ENCODE data around the gene RLBP1.

The RLBP1 gene

GRCh38 chr15:89177116-89177515 lies 44.3 kb downstream of the RLBP1 start:
- no peak overlapping the region for H3K4me3 Mint-ChIP-seq

GRCh38 chr15:89175617-89176191 lies 45.7 kb downstream of the RLBP1 start:
- Mint-ChIP-seq H3K4me3 (no peak overlapping the region), H3K27ac (peak overlapping the region; percentile 70), H3K27me3 (no peaks in the 10 kb centered on the region), H3K4me1 (ENCODE audit: low read depth) (peaks cover 22% of the 10 kb centered on the region), H3K9me3 (ENCODE audit: low read depth) (no peaks in the 10 kb centered on the region), H3K36me3 (peaks cover 9% of the 10 kb centered on the region)

More at GRCh38 chr15:89177116-89177515, 44.3 kb downstream of the RLBP1 start:
- Mint-ChIP-seq H3K9me3 (ENCODE audit: low read depth) (no peaks in the 10 kb centered on the region), H3K4me1 (ENCODE audit: low read depth) (peaks cover 22% of the 10 kb centered on the region), H3K27me3 (no peaks in the 10 kb centered on the region), H3K36me3 (peaks cover 12% of the 10 kb centered on the region), H3K27ac (no peak overlapping the region)

- H3K9me3 Mint-ChIP-seq (ENCODE audit: low read depth): no peaks in the 10 kb centered on the region
- H3K27ac Mint-ChIP-seq: peak overlapping the region; percentile 43
- peaks cover 9% of the 10 kb centered on the region for H3K36me3 Mint-ChIP-seq
- H3K4me3 Mint-ChIP-seq: no peak overlapping the region
- H3K27me3 Mint-ChIP-seq: no peaks in the 10 kb centered on the region
- H3K4me1 Mint-ChIP-seq (ENCODE audit: low read depth): peaks cover 16% of the 10 kb centered on the region
Measured at GRCh38 chr15:89174476-89174875, 46.9 kb downstream of the RLBP1 start.

GRCh38 chr15:89172921-89173320 lies 48.5 kb downstream of the RLBP1 start:
- no peak overlapping the region for H3K27ac Mint-ChIP-seq
- H3K36me3 Mint-ChIP-seq: peaks cover 9% of the 10 kb centered on the region
- H3K9me3 Mint-ChIP-seq (ENCODE audit: low read depth): no peaks in the 10 kb centered on the region
- peaks cover 22% of the 10 kb centered on the region for H3K4me1 Mint-ChIP-seq (ENCODE audit: low read depth)
- no peak overlapping the region for H3K4me3 Mint-ChIP-seq
- H3K27me3 Mint-ChIP-seq: no peaks in the 10 kb centered on the region

- H3K4me1 Mint-ChIP-seq (ENCODE audit: low read depth): peaks cover 28% of the 10 kb centered on the region
- no peak overlapping the region for H3K4me3 Mint-ChIP-seq
- no peak overlapping the region for H3K27ac Mint-ChIP-seq
- H3K9me3 Mint-ChIP-seq (ENCODE audit: low read depth): no peaks in the 10 kb centered on the region
- no peaks in the 10 kb centered on the region for H3K27me3 Mint-ChIP-seq
- peaks cover under 1% of the 10 kb centered on the region for H3K36me3 Mint-ChIP-seq
Measured at GRCh38 chr15:89171136-89172072, 50.0 kb downstream of the RLBP1 start.

- Mint-ChIP-seq H3K36me3 (no peaks in the 10 kb centered on the region), H3K9me3 (ENCODE audit: low read depth) (no peaks in the 10 kb centered on the region), H3K4me3 (no peak overlapping the region), H3K4me1 (ENCODE audit: low read depth) (peaks cover 30% of the 10 kb centered on the region), H3K27me3 (no peaks in the 10 kb centered on the region), H3K27ac (peak overlapping the region; percentile 61)
Measured at GRCh38 chr15:89170364-89170763, 51.0 kb downstream of the RLBP1 start.

GRCh38 chr15:89168316-89168833 lies 53.0 kb downstream of the RLBP1 start:
- Mint-ChIP-seq H3K4me3 (peak overlapping the region; percentile 58), H3K27ac (peak overlapping the region; percentile 99), H3K27me3 (no peaks in the 10 kb centered on the region), H3K9me3 (ENCODE audit: low read depth) (no peaks in the 10 kb centered on the region), H3K4me1 (ENCODE audit: low read depth) (peaks cover 30% of the 10 kb centered on the region), H3K36me3 (peaks cover 2% of the 10 kb centered on the region)

GRCh38 chr15:89167267-89168176 lies 53.9 kb downstream of the RLBP1 start:
- peaks cover 30% of the 10 kb centered on the region for H3K4me1 Mint-ChIP-seq (ENCODE audit: low read depth)
- no peaks in the 10 kb centered on the region for H3K27me3 Mint-ChIP-seq
- H3K4me3 Mint-ChIP-seq: peak overlapping the region; percentile 72
- peaks cover 2% of the 10 kb centered on the region for H3K36me3 Mint-ChIP-seq
- no peaks in the 10 kb centered on the region for H3K9me3 Mint-ChIP-seq (ENCODE audit: low read depth)
- H3K27ac Mint-ChIP-seq: peak overlapping the region; percentile 99

- Mint-ChIP-seq H3K4me1 (ENCODE audit: low read depth) (peaks cover 30% of the 10 kb centered on the region), H3K4me3 (no peak overlapping the region), H3K9me3 (ENCODE audit: low read depth) (no peaks in the 10 kb centered on the region), H3K27me3 (no peaks in the 10 kb centered on the region), H3K36me3 (peaks cover 2% of the 10 kb centered on the region), H3K27ac (peak overlapping the region; percentile 83)
Measured at GRCh38 chr15:89165677-89166076, 55.7 kb downstream of the RLBP1 start.

- Mint-ChIP-seq H3K27ac (no peak overlapping the region), H3K4me1 (ENCODE audit: low read depth) (peaks cover 28% of the 10 kb centered on the region), H3K4me3 (no peak overlapping the region), H3K9me3 (ENCODE audit: low read depth) (no peaks in the 10 kb centered on the region), H3K36me3 (peaks cover 2% of the 10 kb centered on the region), H3K27me3 (no peaks in the 10 kb centered on the region)
Measured at GRCh38 chr15:89164712-89165211, 56.6 kb downstream of the RLBP1 start.

GRCh38 chr15:89163271-89164055 lies 57.9 kb downstream of the RLBP1 start:
- Mint-ChIP-seq H3K27ac (peak overlapping the region; percentile 6), H3K9me3 (ENCODE audit: low read depth) (no peaks in the 10 kb centered on the region), H3K4me3 (no peak overlapping the region), H3K36me3 (peaks cover 5% of the 10 kb centered on the region), H3K27me3 (no peaks in the 10 kb centered on the region), H3K4me1 (ENCODE audit: low read depth) (peaks cover 18% of the 10 kb centered on the region)

- Mint-ChIP-seq H3K27me3 (no peaks in the 10 kb centered on the region), H3K9me3 (ENCODE audit: low read depth) (no peaks in the 10 kb centered on the region), H3K36me3 (peaks cover 10% of the 10 kb centered on the region), H3K4me3 (no peak overlapping the region), H3K27ac (peak overlapping the region; percentile 28), H3K4me1 (ENCODE audit: low read depth) (peaks cover 4% of the 10 kb centered on the region)
Measured at GRCh38 chr15:89161666-89162065, 59.7 kb downstream of the RLBP1 start.

Measured in activated naive CD8-positive, alpha-beta T cell (primary cell).